H1 (cell line): Measurements from ENCODE around the gene EME2. TPM values are rescaled to one million over a fixed set of nuclear protein-coding genes. Genes with fewer than 3 reads are reported as not detected.

Experiments
- CTCF ChIA-PET: fragments of 300-600 bp; sonication (Branson Sonifier 250); formaldehyde crosslinking; loops from one replicate; lab custom pipeline; 2021; ENCODE audit not compliant: partially characterized antibody; lab: Charles Lee
- POLR2A ChIA-PET: fragments of 300-600 bp; sonication (Branson Sonifier 250); formaldehyde crosslinking; loops from one replicate; lab custom pipeline; 2021; ENCODE audit warnings: inconsistent platforms; ENCODE audit not compliant: partially characterized antibody; lab: Charles Lee
- DNase-seq, 2 experiments: peaks; one replicate each; pipeline versions ENCODE4 v3.0.0 to v3.0.0-alpha.2; 2010 to 2022; ENCODE audit warnings: low spot score in 2 of 2, low read depth in 1 of 2, mixed read lengths in 1 of 2
- FAIRE-seq: peaks from 2 replicates; lab custom pipeline; 2011; peaks lifted over from hg19 to GRCh38; lab: Jason Lieb, UNC
- H2AFZ ChIP-seq: 2 replicates; pipeline ENCODE4 v1.8.1; 2012; ENCODE audit warnings: low read length, inconsistent platforms
- H2AK5ac ChIP-seq: 2 replicates; pipeline ENCODE4 v1.6.1; 2013; ENCODE audit warnings: low read depth, low read length
- H2BK120ac ChIP-seq: replicated peaks from 2 replicates; pipeline ENCODE3; 2013; ENCODE audit warnings: low read depth, low read length, inconsistent platforms
- H2BK12ac ChIP-seq: 2 replicates; pipeline ENCODE4 v1.6.1; 2013; ENCODE audit warnings: low read depth, low read length
- H2BK15ac ChIP-seq: 2 replicates; pipeline ENCODE4 v1.6.1; 2013; ENCODE audit warnings: low read length
- H2BK20ac ChIP-seq: 2 replicates; pipeline ENCODE4 v1.6.1; 2013; ENCODE audit warnings: low read length
- H2BK5ac ChIP-seq: 2 replicates; pipeline ENCODE4 v1.6.1; 2013; ENCODE audit warnings: low read depth, low read length
- H3K14ac ChIP-seq: 2 replicates; pipeline ENCODE4 v1.6.1; 2013; ENCODE audit warnings: inconsistent platforms; ENCODE audit not compliant: insufficient read length
- H3K18ac ChIP-seq: 2 replicates; pipeline ENCODE4 v1.6.1; 2013; ENCODE audit warnings: low read length; ENCODE audit errors: extremely low read depth
- H3K23ac ChIP-seq: 2 replicates; pipeline ENCODE4 v1.6.1; 2013; ENCODE audit warnings: inconsistent platforms; ENCODE audit not compliant: insufficient read length
- H3K23me2 ChIP-seq: 2 replicates; pipeline ENCODE4 v1.6.1; 2013; ENCODE audit warnings: low read depth, low read length
- H3K27ac ChIP-seq: 2 replicates; pipeline ENCODE4 v1.6.1; 2011; ENCODE audit warnings: low read depth, low read length, inconsistent platforms
- H3K27me3 ChIP-seq, 4 experiments: replicated peaks in 1 of 4; 1 replicate in 1 of 4; 2 replicates in 3 of 4; pipeline versions ENCODE4 v1.6.1 to v1.8.1; 2011 to 2013; ENCODE audit warnings: low read length in 3 of 4, mild to moderate bottlenecking in 3 of 4, inconsistent platforms in 2 of 4, mixed read lengths in 2 of 4, moderate library complexity in 1 of 4; ENCODE audit not compliant: control insufficient read depth in 3 of 4, insufficient read depth in 3 of 4; ENCODE audit errors: extremely low read depth in 1 of 4
- H3K36me3 ChIP-seq, 4 experiments: 2 replicates each; pipeline versions ENCODE4 v1.6.1 to v1.8.1; 2011 to 2013; ENCODE audit warnings: mild to moderate bottlenecking in 4 of 4, low read length in 3 of 4, moderate library complexity in 2 of 4, control low read depth in 1 of 4, inconsistent platforms in 1 of 4; ENCODE audit not compliant: insufficient read depth in 4 of 4, control insufficient read depth in 2 of 4
- H3K4ac ChIP-seq: replicated peaks from 2 replicates; pipeline ENCODE3; 2013; ENCODE audit warnings: low read length, low read depth, mixed read lengths, inconsistent platforms; ENCODE audit not compliant: insufficient read length
- H3K4me1 ChIP-seq, 4 experiments: replicated peaks in 1 of 4; 1 replicate in 1 of 4; 2 replicates in 3 of 4; pipeline versions ENCODE4 v1.6.1 to v1.8.1; 2011 to 2013; ENCODE audit warnings: low read length in 3 of 4, inconsistent platforms in 2 of 4, mixed read lengths in 1 of 4; ENCODE audit not compliant: insufficient read depth in 4 of 4, control insufficient read depth in 3 of 4
- H3K4me2 ChIP-seq, 2 experiments: 2 replicates each; pipeline versions ENCODE4 v1.6.1 to v1.8.1; 2011 to 2013; ENCODE audit warnings: low read depth in 2 of 2, low read length in 2 of 2, control low read depth in 1 of 2, inconsistent platforms in 1 of 2, mild to moderate bottlenecking in 1 of 2; ENCODE audit not compliant: insufficient read depth in 1 of 2
- H3K4me3 ChIP-seq, 4 experiments: fragments of 200-600, 300-600 bp in 1 of 4; sonication (generic), shearing (Covaris generic), sonication (Bioruptor Twin) in 1 of 4; 2 replicates each; pipeline versions ENCODE4 v1.5.1 to v1.8.1; 2011 to 2016; ENCODE audit warnings: low read length in 4 of 4, low read depth in 3 of 4, control low read depth in 2 of 4, inconsistent platforms in 2 of 4, mild to moderate bottlenecking in 2 of 4, mixed read lengths in 1 of 4, moderate library complexity in 1 of 4; ENCODE audit not compliant: insufficient read depth in 2 of 4; ENCODE audit errors: extremely low read depth in 1 of 4
- H3K56ac ChIP-seq: replicated peaks from 2 replicates; pipeline ENCODE3; 2013; ENCODE audit warnings: low read depth, mild to moderate bottlenecking, mixed read lengths, low read length, inconsistent platforms; ENCODE audit not compliant: insufficient read length
- H3K79me1 ChIP-seq: 2 replicates; pipeline ENCODE4 v1.6.1; 2013; ENCODE audit warnings: low read depth, low read length, control low read depth
- H3K79me2 ChIP-seq, 2 experiments: 2 replicates each; pipeline versions ENCODE4 v1.6.1 to v1.8.1; 2012 to 2013; ENCODE audit warnings: low read length in 2 of 2, mild to moderate bottlenecking in 2 of 2, inconsistent platforms in 1 of 2; ENCODE audit not compliant: insufficient read depth in 2 of 2, control insufficient read depth in 1 of 2
- H3K9ac ChIP-seq, 4 experiments: replicated peaks in 1 of 4; 1 replicate in 1 of 4; 2 replicates in 3 of 4; pipeline versions ENCODE4 v1.6.1 to v1.8.1; 2011 to 2013; ENCODE audit warnings: low read depth in 3 of 4, low read length in 3 of 4, control low read depth in 2 of 4, mild to moderate bottlenecking in 2 of 4, moderate library complexity in 2 of 4, inconsistent platforms in 1 of 4; ENCODE audit errors: extremely low read depth in 1 of 4
- H3K9me3 ChIP-seq, 2 experiments: 2 replicates each; pipeline versions ENCODE4 v1.6.1 to v1.8.1; 2012 to 2013; ENCODE audit warnings: mild to moderate bottlenecking in 2 of 2, moderate library complexity in 2 of 2, control low read depth in 1 of 2, inconsistent platforms in 1 of 2, low read depth in 1 of 2, low read length in 1 of 2, mixed read lengths in 1 of 2; ENCODE audit not compliant: insufficient read depth in 2 of 2
- H4K20me1 ChIP-seq, 2 experiments: replicated peaks in 1 of 2; 2 replicates each; pipeline versions ENCODE3 to v1.8.1; 2011 to 2013; ENCODE audit warnings: inconsistent platforms in 2 of 2, low read length in 2 of 2, mild to moderate bottlenecking in 1 of 2; ENCODE audit not compliant: insufficient read depth in 2 of 2, control insufficient read depth in 1 of 2
- H4K5ac ChIP-seq: 2 replicates; pipeline ENCODE4 v1.6.1; 2013; ENCODE audit warnings: low read length, low read depth, mixed read lengths, inconsistent platforms; ENCODE audit not compliant: insufficient read length
- H4K8ac ChIP-seq: 2 replicates; pipeline ENCODE4 v1.8.0; 2013; ENCODE audit warnings: mild to moderate bottlenecking, moderate library complexity, low read length, inconsistent platforms; ENCODE audit not compliant: insufficient read depth; ENCODE audit errors: extremely low read depth
- H4K91ac ChIP-seq: replicated peaks from 2 replicates; pipeline ENCODE3; 2013; ENCODE audit warnings: low read length, mixed read lengths, inconsistent platforms; ENCODE audit not compliant: insufficient read length
- CTBP2 ChIP-seq: IDR thresholded peaks from 2 replicates; pipeline ENCODE4 v1.7.0; 2011; ENCODE audit warnings: borderline replicate concordance, mild to moderate bottlenecking, moderate library complexity, mixed read lengths, low read length; ENCODE audit not compliant: insufficient read depth, insufficient read length
- EZH2 ChIP-seq: fragments of 200-600 bp; sonication (generic); IDR thresholded peaks from 2 replicates; pipeline ENCODE4 v1.7.1; 2012; ENCODE audit warnings: low read depth, mild to moderate bottlenecking, moderate library complexity, low read length, inconsistent platforms; ENCODE audit not compliant: severe bottlenecking
- RBBP5 ChIP-seq: IDR thresholded peaks from 2 replicates; pipeline ENCODE4 v1.7.1; 2012; ENCODE audit warnings: low read depth, mild to moderate bottlenecking, inconsistent platforms, low read length, moderate library complexity, borderline replicate concordance
- SP2 ChIP-seq: IDR thresholded peaks from 2 replicates; pipeline ENCODE4 v1.6.1; 2012; ENCODE audit warnings: mild to moderate bottlenecking, low read length, inconsistent platforms
- TAF7 ChIP-seq: optimal IDR thresholded peaks from 2 replicates; pipeline ENCODE3; 2011; ENCODE audit warnings: low read depth, mild to moderate bottlenecking, inconsistent platforms, low read length, moderate library complexity, borderline replicate concordance
- YY1 ChIP-seq: IDR thresholded peaks from 2 replicates; pipeline ENCODE4 v1.6.1; 2011; ENCODE audit warnings: low read depth, mild to moderate bottlenecking, low read length
- WGBS, 2 experiments: shearing (Covaris generic) in 1 of 2; methylation state at CpG; one replicate each; pipeline versions ENCODE4 v1.1.6 to v1.1.7; 2013 to 2015; ENCODE audit warnings: low lambda C conversion rate in 2 of 2, mixed read lengths in 2 of 2, inconsistent platforms in 1 of 2, low coverage in 1 of 2, missing lambda C conversion rate in 1 of 2; ENCODE audit not compliant: insufficient replicate concordance in 2 of 2, insufficient coverage in 1 of 2, insufficient read length in 1 of 2; ENCODE audit errors: extremely low coverage in 1 of 2, missing lambda C conversion rate in 1 of 2; 5-methylcytosine and 5-hydroxymethylcytosine counted together
- polyA plus RNA-seq, 7 experiments: library from polyadenylated mRNA; depleted of rRNA in 3 of 7; stranded (reverse) in 5 of 7; unstranded in 2 of 7; fragments of >200 nt in 5 of 7; fragments of 200-250 nt in 2 of 7; gene quantifications; 1 replicate in 5 of 7; 2 replicates in 1 of 7; 4 replicates in 1 of 7; pipeline versions ENCODE4 v1.2.1 to v1.2.3, GENCODE V29; 2011 to 2013; ENCODE audit warnings: missing spikeins in 2 of 7, mixed read lengths in 2 of 7
- total RNA-seq: library from RNA; stranded (reverse); fragmentation: NEBNext Ultra II Directional; extraction: Animal tissue kit (Norgen Biotek cat#: 25700); gene quantifications from 2 replicates; pipeline ENCODE4 v1.2.1, GENCODE V29; 2021

EME2 gene
- total and polyA plus RNA-seq, 2 of the 8 experiments (the other 6 are each of a cell fraction or from before 2014, with no cell fraction given) = 13.1 to 19.7 TPM

GRCh38 chr16:1790611-1791255 is 18.1 kb downstream of the EME2 start:
- H3K79me1 ChIP-seq = peaks cover 5% of the 10 kb centered on the region
- no peak overlapping the region for H2AFZ ChIP-seq
- H3K9me3 ChIP-seq = no peaks in the 10 kb centered on the region; a peak in 1 of 4 replicates
- TF ChIP-seq EZH2 (no peak), YY1 (no peak), TAF7 (no peak), RBBP5 (no peak), CTBP2 (no peak), SP2 (no peak)
- FAIRE-seq (no peak), DNase-seq (no peak)
- no peak overlapping the region for H2BK15ac ChIP-seq
- no peak overlapping the region for H2AK5ac ChIP-seq
- H3K27me3 ChIP-seq = no peaks in the 10 kb centered on the region
- CTCF ChIA-PET = interaction anchor here (0.5 to 1.3 kb wide), 4 partner anchors 16 to 1048 kb away, joined by 3 to 5 read pairs (median 3); no protein-coding TSS in a partner anchor
- no peak overlapping the region for H4K91ac ChIP-seq
- H3K14ac ChIP-seq = no peak overlapping the region
- H3K18ac ChIP-seq = no peak overlapping the region
- no peak overlapping the region for H3K23ac ChIP-seq
- no peak overlapping the region for H3K4me2 ChIP-seq
- H3K36me3 ChIP-seq = peaks cover 0 to 44% (median 2%) of the 10 kb centered on the region in 4 experiments; a peak in 4 of 8 replicates
- H2BK120ac ChIP-seq = no peak overlapping the region
- H2BK20ac ChIP-seq = no peak overlapping the region
- H3K79me2 ChIP-seq = peaks cover 0 to 11% of the 10 kb centered on the region in 2 experiments; a peak in 2 of 4 replicates
- no peak overlapping the region for H3K27ac ChIP-seq
- H3K4me3 ChIP-seq = no peak overlapping the region
- no peak overlapping the region for H3K4ac ChIP-seq
- no peak overlapping the region for H4K5ac ChIP-seq
- H3K23me2 ChIP-seq = no peaks in the 10 kb centered on the region
- no peaks in the 10 kb centered on the region for H3K4me1 ChIP-seq
- POLR2A ChIA-PET = interaction anchor here (1.3 to 4.2 kb wide), 4 partner anchors 8 to 29 kb away, joined by 3 to 26 read pairs (median 14); partner anchors contain the start of genes NUBP2 and SPSB3
- H3K56ac ChIP-seq = no peak overlapping the region
- H2BK12ac ChIP-seq = no peak overlapping the region
- 95% methylated on average over 40 of the region's 44 CpGs; no CpG with 5 or more reads in 1 of the 2 experiments for WGBS, 2 experiments
- H4K20me1 ChIP-seq = peaks cover 11 to 12% of the 10 kb centered on the region in 2 experiments
- H3K9ac ChIP-seq = no peak overlapping the region
- H4K8ac ChIP-seq = no peak overlapping the region
- H2BK5ac ChIP-seq = no peak overlapping the region
